Measurements from ENCODE around the gene CERS5.

The CERS5 gene

DNA sequence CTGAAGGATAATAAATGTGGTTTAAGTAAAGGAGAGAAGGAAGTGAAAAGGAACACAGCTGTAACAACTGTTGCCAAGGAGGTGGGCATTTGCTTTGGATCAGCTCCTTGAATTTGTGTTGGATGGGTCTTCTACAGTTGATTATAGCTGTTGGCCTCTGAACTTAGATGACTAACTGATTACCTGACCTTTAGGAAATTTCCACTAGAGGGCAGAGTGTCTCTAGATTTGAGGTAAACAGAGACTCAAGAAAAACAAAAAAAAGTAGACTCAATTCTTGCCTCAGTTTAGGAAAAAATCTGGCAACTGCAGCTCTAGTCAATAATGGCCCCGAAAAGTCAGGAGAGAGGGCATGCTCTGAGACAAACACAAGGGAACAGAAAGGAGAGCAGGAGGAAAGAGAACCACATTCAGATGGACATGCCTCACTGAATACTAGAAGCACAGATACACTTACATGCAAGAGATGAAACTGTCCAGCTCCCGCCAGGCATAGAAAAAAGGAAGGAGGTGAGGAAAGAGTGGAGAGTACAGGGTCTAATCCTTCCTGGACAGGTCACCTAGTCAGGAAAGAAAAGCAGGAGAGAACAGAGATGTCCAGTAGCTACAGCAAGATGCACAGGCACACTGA is 34.5 kb downstream of the CERS5 start:
- no peak for DNase-seq (ENCODE audit: low read depth)

- no peak for DNase-seq (ENCODE audit: low read depth)
Measured at GRCh38 chr12:50129290-50129689, 37.9 kb downstream of the CERS5 start.

DNA sequence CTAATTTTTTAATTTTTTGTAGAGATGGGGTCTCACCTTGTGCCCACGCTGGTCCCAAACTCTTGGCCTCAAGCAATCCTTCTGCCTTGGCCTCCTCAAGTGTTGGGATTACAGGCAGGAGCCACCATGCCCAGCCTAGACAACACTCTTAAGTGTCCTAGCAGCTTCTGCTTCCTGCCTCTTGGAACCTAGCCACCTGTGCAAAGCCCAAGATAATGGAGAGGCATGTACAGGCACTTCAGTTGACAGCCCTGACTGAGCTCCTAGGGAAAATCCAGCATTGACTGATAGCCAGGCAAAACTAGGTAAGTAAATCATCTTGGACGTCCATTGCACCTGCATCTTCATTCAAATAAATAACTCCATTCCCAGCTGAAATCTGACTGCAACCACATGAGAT is 39.6 kb downstream of the CERS5 start:
- no peak for DNase-seq (ENCODE audit: low read depth)

GRCh38 chr12:50123203-50123602 is 44.0 kb downstream of the CERS5 start:
- DNase-seq (ENCODE audit: low read depth), result no peak

DNA sequence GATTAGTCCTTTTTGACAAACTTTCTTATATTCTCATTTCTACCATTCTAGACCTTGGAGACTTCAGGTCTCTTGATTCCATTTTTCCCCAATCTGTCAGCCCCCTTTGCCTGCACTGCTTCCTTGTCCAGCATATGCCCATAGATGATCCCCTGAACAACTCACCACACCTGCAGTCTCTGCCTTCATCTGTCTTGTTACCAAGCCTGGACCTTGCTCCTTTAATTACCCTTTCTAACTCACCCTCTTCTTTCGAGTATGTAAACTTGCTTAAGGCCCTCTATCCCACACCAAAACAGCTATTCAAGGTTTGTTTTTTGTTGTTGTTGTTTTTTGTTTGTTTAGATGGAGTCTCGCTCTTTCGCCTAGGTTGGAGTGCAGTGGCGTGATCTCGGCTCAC is 45.5 kb downstream of the CERS5 start:
- DNase-seq (ENCODE audit: low read depth), result no peak

GRCh38 chr12:50120953-50121352 is 46.2 kb downstream of the CERS5 start:
- DNase-seq (ENCODE audit: low read depth), result no peak

- DNase-seq (ENCODE audit: low read depth), result no peak
Measured at GRCh38 chr12:50120521-50120920, 46.6 kb downstream of the CERS5 start.

GRCh38 chr12:50119387-50119786 is 47.8 kb downstream of the CERS5 start:
- DNase-seq (ENCODE audit: low read depth), result no peak

DNA sequence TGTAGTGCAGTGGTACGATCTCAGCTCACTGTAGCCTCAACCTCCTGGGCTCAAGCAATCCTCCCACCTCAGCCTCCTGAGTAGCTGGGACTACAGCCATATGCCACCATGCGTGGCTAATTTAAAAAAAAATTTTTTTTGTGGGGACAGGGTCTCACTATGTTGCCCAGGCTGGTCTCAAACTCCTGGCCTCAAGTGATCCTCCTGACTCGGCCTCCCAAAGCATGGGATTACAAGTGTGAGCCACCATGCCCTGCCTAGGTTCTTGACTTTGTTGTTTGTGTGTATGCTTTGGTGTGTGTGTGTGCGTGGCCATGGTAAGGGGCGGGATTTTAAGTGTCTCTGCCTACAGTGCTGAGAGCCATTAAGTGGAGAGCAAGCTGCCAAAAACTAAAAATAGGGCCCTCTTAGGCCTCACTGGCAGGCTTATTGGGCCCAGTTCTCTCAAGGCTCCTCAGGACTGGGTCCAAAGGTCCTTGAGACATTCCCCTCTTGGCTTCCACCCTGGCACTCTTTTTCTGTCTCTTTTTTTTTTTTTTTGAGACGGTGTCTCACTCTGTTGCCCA is 50.0 kb downstream of the CERS5 start:
- DNase-seq (ENCODE audit: low read depth), result no peak

GRCh38 chr12:50112456-50113218 is 54.5 kb downstream of the CERS5 start:
- DNase-seq (ENCODE audit: low read depth), result no peak

GRCh38 chr12:50111693-50112455 is 55.3 kb downstream of the CERS5 start, which contains the start of gene COX14:
Gene COX14 (plus strand): TSS chr12:50112236. CDS start chr12:50120044, 7,808 bp downstream.
- peak; percentile 96 for DNase-seq (ENCODE audit: low read depth)

DNA sequence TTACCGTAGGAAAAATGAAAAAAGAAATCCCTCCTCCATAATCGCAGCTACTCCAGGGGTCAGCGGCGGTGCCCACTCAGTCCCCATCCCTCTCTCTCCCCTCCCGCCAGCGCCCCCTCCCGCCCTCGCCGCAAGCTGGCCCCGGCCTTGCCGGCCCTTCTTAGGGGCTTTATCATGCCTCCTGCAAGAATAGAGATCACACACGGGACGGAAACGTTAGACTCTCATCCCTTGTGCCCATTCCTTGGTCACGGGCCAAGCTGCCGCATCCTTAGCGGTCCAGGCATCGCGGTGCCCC is 55.8 kb downstream of the CERS5 start:
- no peak for DNase-seq (ENCODE audit: low read depth)

GRCh38 chr12:50110762-50111351 is 56.3 kb downstream of the CERS5 start:
- no peak for DNase-seq (ENCODE audit: low read depth)

DNA sequence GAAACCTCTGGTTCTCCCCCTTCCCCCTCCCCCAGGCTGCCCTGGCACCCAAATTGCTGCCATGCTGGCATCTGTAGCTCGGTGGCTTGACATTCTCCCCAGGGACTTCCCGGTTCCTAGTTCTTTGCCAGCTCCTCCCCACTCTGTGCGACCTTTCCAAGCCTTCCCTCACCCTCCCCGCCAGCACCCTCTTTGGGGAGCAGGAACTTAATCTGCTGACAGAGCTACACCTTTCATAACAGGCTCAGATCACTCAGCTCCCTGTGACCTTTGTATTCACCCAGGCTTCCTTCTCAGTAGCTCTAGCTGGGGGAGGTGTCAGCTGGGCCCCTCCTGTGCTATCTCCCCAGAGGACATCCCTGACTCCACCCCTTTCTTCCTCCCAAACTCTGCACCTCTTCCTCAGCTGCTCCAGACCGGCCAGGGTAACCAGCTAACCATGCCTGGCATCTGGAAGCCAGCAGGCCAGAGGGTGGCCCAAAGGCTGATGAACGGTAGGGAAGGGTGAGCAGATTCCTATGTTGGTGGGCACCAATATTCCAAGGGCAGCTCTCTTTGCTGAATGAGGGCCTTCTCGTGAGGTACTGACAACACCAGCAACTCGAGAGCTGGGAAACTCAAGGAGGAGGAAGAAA is 56.9 kb downstream of the CERS5 start:
- no peak for DNase-seq (ENCODE audit: low read depth)

- DNase-seq (ENCODE audit: low read depth), result no peak
Measured at GRCh38 chr12:50109319-50109718, 57.9 kb downstream of the CERS5 start.

GRCh38 chr12:50107416-50108268 is 59.5 kb downstream of the CERS5 start:
- no peak for DNase-seq (ENCODE audit: low read depth)

GRCh38 chr12:50106907-50107306 is 60.3 kb downstream of the CERS5 start:
- DNase-seq (ENCODE audit: low read depth), result no peak

- no peak for DNase-seq (ENCODE audit: low read depth)
Measured at GRCh38 chr12:50105913-50106450, 61.2 kb downstream of the CERS5 start.

- DNase-seq (ENCODE audit: low read depth), result no peak
Measured at GRCh38 chr12:50104417-50105366, 62.5 kb downstream of the CERS5 start.
